K562 (cell line): ENCODE results near the gene CDKN1C. TPM values are rescaled to one million over a fixed set of nuclear protein-coding genes. Genes with fewer than 3 reads are reported as not detected.

Source experiments
- ATAC-seq: fragments of 200-7000 bp; cut with Tn5 transposase; 3 replicates; pipeline ENCODE4 v1.9.1; 2020; ENCODE audit warnings: moderate library complexity
- BruUV-seq: library from RNA; stranded (reverse); fragments of 400-500 nt; replicated peaks from 2 replicates; lab custom pipeline; 2021; lab: Mats Ljungman, UMichigan
- CTCF ChIA-PET: fragments of 300-600 bp; formaldehyde crosslinking; extraction: SDS; loops from one replicate; lab custom pipeline; 2021; ENCODE audit warnings: low intra/inter-chr PET ratio; lab: Yijun Ruan, JAX
- POLR2A ChIA-PET: fragments of 300-600, 350-650 bp; sonication (Branson Sonifier 250); formaldehyde crosslinking; extraction: SDS; loops from one replicate; lab custom pipeline; 2021; ENCODE audit warnings: antibody characterized with exemption, inconsistent platforms; lab: Yijun Ruan, JAX
- DNase-seq, 4 experiments: peaks; one replicate each; pipeline versions ENCODE4 v3.0.0 to v3.0.0-alpha.2; 2011 to 2018; ENCODE audit warnings: low spot score in 3 of 4, mixed read lengths in 3 of 4; ENCODE audit errors: extremely low read depth in 1 of 4
- FAIRE-seq: peaks from 2 replicates; lab custom pipeline; 2011; peaks lifted over from hg19 to GRCh38; lab: Jason Lieb, UNC
- H2AFZ ChIP-seq: 2 replicates; pipeline ENCODE4 v1.6.0; 2011; ENCODE audit warnings: low read depth, low read length, control low read depth, inconsistent platforms
- H3K27ac ChIP-seq: fragments of 200-600 bp; 3 replicates; pipeline ENCODE4 v1.8.0; 2011; ENCODE audit warnings: low read depth, mild to moderate bottlenecking, control low read depth, inconsistent platforms, low read length, moderate library complexity, mixed read lengths; ENCODE audit errors: extremely low read depth
- H3K27me3 ChIP-seq, 2 experiments: fragments of 300-600 bp in 1 of 2; 2 replicates in 1 of 2; 3 replicates in 1 of 2; pipeline versions ENCODE4 v1.6.0 to v1.8.0; 2011; ENCODE audit warnings: inconsistent platforms in 2 of 2, low read length in 2 of 2, mild to moderate bottlenecking in 1 of 2, mixed read lengths in 1 of 2, moderate library complexity in 1 of 2; ENCODE audit not compliant: control insufficient read depth in 2 of 2, insufficient read depth in 2 of 2
- H3K36me3 ChIP-seq: fragments of 300-600 bp; 3 replicates; pipeline ENCODE4 v1.8.0; 2011; ENCODE audit warnings: mild to moderate bottlenecking, low read length, inconsistent platforms; ENCODE audit not compliant: control insufficient read depth, insufficient read depth
- H3K4me1 ChIP-seq, 2 experiments: fragments of 200-600 bp in 1 of 2; replicated peaks in 1 of 2; 2 replicates in 1 of 2; 3 replicates in 1 of 2; pipeline versions ENCODE4 v1.5.1 to v1.8.0; 2011; ENCODE audit warnings: inconsistent platforms in 2 of 2, low read length in 2 of 2, mild to moderate bottlenecking in 1 of 2, mixed read lengths in 1 of 2, moderate library complexity in 1 of 2; ENCODE audit not compliant: control insufficient read depth in 2 of 2, insufficient read depth in 2 of 2
- H3K4me2 ChIP-seq: 2 replicates; pipeline ENCODE4 v1.6.1; 2011; ENCODE audit warnings: low read length, control low read depth, inconsistent platforms, mixed read lengths; ENCODE audit not compliant: insufficient read depth
- H3K4me3 ChIP-seq: fragments of 200-600 bp; sonication (generic), shearing (Covaris generic); 2 replicates; pipeline ENCODE4 v1.5.1; 2016; ENCODE audit warnings: control low read depth, inconsistent platforms
- H3K79me2 ChIP-seq: fragments of 200-600 bp; 3 replicates; pipeline ENCODE4 v1.8.0; 2011; ENCODE audit warnings: low read length, inconsistent platforms; ENCODE audit not compliant: control insufficient read depth, insufficient read depth
- H3K9ac ChIP-seq, 2 experiments: 2 replicates each; pipeline versions ENCODE4 v1.6.0 to v1.6.1; 2011; ENCODE audit warnings: low read depth in 2 of 2, low read length in 2 of 2, control low read depth in 1 of 2, inconsistent platforms in 1 of 2, mild to moderate bottlenecking in 1 of 2, mixed read lengths in 1 of 2; ENCODE audit not compliant: insufficient read depth in 1 of 2
- H3K9me1 ChIP-seq: one replicate; pipeline ENCODE4 v1.6.0; 2011; ENCODE audit warnings: inconsistent platforms, mild to moderate bottlenecking, low read length, moderate library complexity; ENCODE audit not compliant: control insufficient read depth, insufficient read depth
- H3K9me3 ChIP-seq: replicated peaks from 2 replicates; pipeline ENCODE4 v1.5.1; 2011; ENCODE audit warnings: low read depth, low read length, inconsistent platforms; ENCODE audit not compliant: control insufficient read depth, insufficient read depth
- H4K20me1 ChIP-seq: replicated peaks from 2 replicates; pipeline ENCODE4 v1.6.1; 2011; ENCODE audit warnings: low read length, inconsistent platforms, mixed read lengths; ENCODE audit not compliant: control insufficient read depth, insufficient read depth
- POLR2G ChIP-seq: fragments of 200-400 bp; formaldehyde crosslinking; IDR thresholded peaks from 2 replicates; pipeline ENCODE4 v1.6.1; 2017; ENCODE audit warnings: low read depth, mild to moderate bottlenecking, antibody characterized with exemption, low read length, moderate library complexity
- RBFOX2 ChIP-seq: fragments of 200-400 bp; formaldehyde crosslinking; IDR thresholded peaks from 2 replicates; pipeline ENCODE4 v1.6.1; 2017; ENCODE audit warnings: low read depth, mild to moderate bottlenecking, low read length, moderate library complexity
- SMAD3 ChIP-seq: fragments of 450-650 bp; formaldehyde crosslinking; conservative IDR thresholded peaks from 2 replicates; pipeline ENCODE4 v1.4.0; 2020; ENCODE audit warnings: mild to moderate bottlenecking
- SMARCA5 ChIP-seq: fragments of 450-650 bp; IDR thresholded peaks from 2 replicates; pipeline ENCODE4 v1.6.1; 2016
- ZNF347 ChIP-seq: fragments of 450-650 bp; formaldehyde crosslinking; IDR thresholded peaks from 2 replicates; pipeline ENCODE4 v1.4.0; 2020; ENCODE audit warnings: low read depth, mild to moderate bottlenecking, moderate library complexity
- ZNF830 ChIP-seq: fragments of 250-450 bp; sonication (Bioruptor Pico); IDR thresholded peaks from 2 replicates; pipeline ENCODE4 v1.5.0; 2021; ENCODE audit warnings: mild to moderate bottlenecking
- WGBS: fragments of 100-300 bp; shearing (Covaris generic); methylation state at CpG from one replicate; pipeline ENCODE4 v1.1.6; 2016; ENCODE audit warnings: low coverage, mixed read lengths; ENCODE audit not compliant: insufficient coverage; ENCODE audit errors: missing lambda C conversion rate; 5-methylcytosine and 5-hydroxymethylcytosine counted together
- in situ Hi-C: fragments of 300-500 bp; cut with MboI; formaldehyde crosslinking; loops from 4 replicates; pipeline ENCODE4 v1.15.0; 2018; ENCODE audit warnings: inconsistent platforms, mixed read lengths
- intact Hi-C: fragments of 100-400 bp; cut with micrococcal nuclease; formaldehyde crosslinking; loops from 2 replicates; pipeline ENCODE4 v1.14.2; 2022
- polyA plus RNA-seq, 8 experiments: library from polyadenylated mRNA; depleted of rRNA in 4 of 8; stranded (reverse) in 5 of 8; unstranded in 3 of 8; fragments of >200 nt; fragmentation: Nextera tagmentation in 2 of 8; fragmentation: Illumina TruSeq in 1 of 8; extraction: Ambion mirVana in 2 of 8; extraction: Trizol in 1 of 8; gene quantifications; 2 replicates each; pipeline versions ENCODE4 v1.2.1 to v1.2.3, GENCODE V29; 2011 to 2014; ENCODE audit warnings: inconsistent platforms in 1 of 8, missing spikeins in 1 of 8
- total RNA-seq, 7 experiments: library from RNA; depleted of rRNA in 6 of 7; stranded (reverse); fragments of >200 nt in 6 of 7; fragmentation: Illumina TruSeq in 2 of 7; extraction: Trizol in 2 of 7; gene quantifications; 2 replicates each; pipeline versions ENCODE4 v1.2.1 to v1.2.3, GENCODE V29; 2011 to 2021; ENCODE audit warnings: low replicate concordance in 1 of 7

Gene CDKN1C
- total and polyA plus RNA-seq, 9 of the 15 experiments (the other 6 are each of a cell fraction or from before 2014, with no cell fraction given) = 2.8 to 21.1 (median 9.3) TPM

GRCh38 chr11:2916114-2916891 lies 30.7 kb upstream of the CDKN1C start:
- ChIA-PET POLR2A (interaction anchor here (0.6 to 1.6 kb wide), 4 partner anchors 11 to 1689 kb away, joined by 3 to 9 read pairs (median 6); partner anchors contain the start of gene PHLDA2), CTCF (no interaction called here)
- in situ Hi-C loops (no loop called here), intact Hi-C loops (no loop called here)
- Histone ChIP-seq H2AFZ (no peak overlapping the region), H3K27me3 (no peaks in the 10 kb centered on the region), H3K9me3 (no peaks in the 10 kb centered on the region), H3K4me1 (peaks cover 14 to 80% of the 10 kb centered on the region in 2 experiments; a peak in 4 of 5 replicates), H3K36me3 (no peaks in the 10 kb centered on the region), H3K27ac (no peak overlapping the region), H4K20me1 (no peaks in the 10 kb centered on the region), H3K9me1 (no peaks in the 10 kb centered on the region), H3K4me2 (no peak overlapping the region), H3K79me2 (no peaks in the 10 kb centered on the region)
- BruUV-seq = no TSS peak
- no peak for ATAC-seq
- WGBS = 33% methylated on average over 14 of the region's 20 CpGs
- FAIRE-seq = no peak
- no peak for DNase-seq
- no peak for TF ChIP-seq ZNF830
- TF ChIP-seq ZNF347 = no peak
- TF ChIP-seq POLR2G = peak; percentile 29; the same call in 1 of the 2 replicates
- TF ChIP-seq RBFOX2 = 0 out of 2 replicates have a peak, but pooled peaks have one; percentile 15
- no peak for TF ChIP-seq SMAD3 (CRISPR knock-in tag)
- TF ChIP-seq SMARCA5 = no peak
- TF ChIP-seq, all 486 proteins: peak for 2
- no peak overlapping the region for H3K4me3 ChIP-seq
- no peak overlapping the region for H3K9ac ChIP-seq
